Uterus (tissue), 4 donors: ENCODE results near the gene FEM1A. TPM values are rescaled to one million over a fixed set of nuclear protein-coding genes. Genes with fewer than 3 reads are reported as not detected.

ENCODE experiments used
- DNase-seq, 2 donors: peaks; one replicate each; pipeline ENCODE4 v3.0.0-alpha.2; 2019 to 2020
- H3K27ac ChIP-seq, 2 donors: fragments of 200-600 bp; sonication (generic); 1 replicate in 1 of 2; 2 replicates in 1 of 2; pipeline ENCODE4 v1.5.1; 2016 to 2018
- H3K27me3 ChIP-seq, 2 donors: fragments of 200-600 bp; sonication (generic); one replicate each; pipeline ENCODE4 v1.5.1; 2018 to 2019; ENCODE audit warnings: control low read depth in 1 of 2
- H3K36me3 ChIP-seq, 2 donors: fragments of 200-600 bp; sonication (generic); one replicate each; pipeline ENCODE4 v1.5.1; 2019; ENCODE audit warnings: control low read depth in 1 of 2
- H3K4me1 ChIP-seq, 2 donors: fragments of 200-600 bp; sonication (generic); one replicate each; pipeline ENCODE4 v1.5.1; 2018 to 2019; ENCODE audit warnings: control low read depth in 1 of 2
- H3K4me3 ChIP-seq, 2 donors: fragments of 200-600 bp; sonication (generic); 1 replicate in 1 of 2; 2 replicates in 1 of 2; pipeline ENCODE4 v1.5.1; 2018 to 2019; ENCODE audit warnings: mild to moderate bottlenecking in 1 of 2
- H3K9me3 ChIP-seq, 2 donors: fragments of 200-600 bp; sonication (generic); one replicate each; pipeline ENCODE4 v1.5.1; 2019; ENCODE audit warnings: control low read depth in 1 of 2
- CTCF ChIP-seq, 4 experiments: fragments of 200-600 bp in 2 of 4; fragments of 450-650 bp in 2 of 4; sonication (generic) in 2 of 4; IDR thresholded peaks; one replicate each; pipeline ENCODE4 v1.5.1; 2016 to 2019; ENCODE audit warnings: antibody characterized with exemption in 4 of 4, mild to moderate bottlenecking in 2 of 4, moderate library complexity in 1 of 4
- POLR2A ChIP-seq, 2 donors: fragments of 450-650 bp; IDR thresholded peaks; one replicate each; pipeline ENCODE4 v1.6.1; 2016; ENCODE audit warnings: antibody characterized with exemption in 2 of 2, mild to moderate bottlenecking in 1 of 2, moderate library complexity in 1 of 2
- intact Hi-C: fragments of 100-400 bp; cut with DNase I; formaldehyde crosslinking; loops from one replicate; pipeline ENCODE4 v1.15.1; 2023; ENCODE audit warnings: low total_unique reads
- total RNA-seq, 4 donors: library from RNA; depleted of rRNA in 3 of 4; stranded (reverse); fragments of >200 nt in 3 of 4; gene quantifications; one replicate each; pipeline versions ENCODE4 v1.1.0 to v1.2.4, GENCODE V29; 2014 to 2023
- donor health status: DM: yes; HTN: yes; CAD: no.

Gene FEM1A
- total RNA-seq, 4 donors from 2014 or later: 9.4 to 12.4 (median 10.6) TPM

DNA sequence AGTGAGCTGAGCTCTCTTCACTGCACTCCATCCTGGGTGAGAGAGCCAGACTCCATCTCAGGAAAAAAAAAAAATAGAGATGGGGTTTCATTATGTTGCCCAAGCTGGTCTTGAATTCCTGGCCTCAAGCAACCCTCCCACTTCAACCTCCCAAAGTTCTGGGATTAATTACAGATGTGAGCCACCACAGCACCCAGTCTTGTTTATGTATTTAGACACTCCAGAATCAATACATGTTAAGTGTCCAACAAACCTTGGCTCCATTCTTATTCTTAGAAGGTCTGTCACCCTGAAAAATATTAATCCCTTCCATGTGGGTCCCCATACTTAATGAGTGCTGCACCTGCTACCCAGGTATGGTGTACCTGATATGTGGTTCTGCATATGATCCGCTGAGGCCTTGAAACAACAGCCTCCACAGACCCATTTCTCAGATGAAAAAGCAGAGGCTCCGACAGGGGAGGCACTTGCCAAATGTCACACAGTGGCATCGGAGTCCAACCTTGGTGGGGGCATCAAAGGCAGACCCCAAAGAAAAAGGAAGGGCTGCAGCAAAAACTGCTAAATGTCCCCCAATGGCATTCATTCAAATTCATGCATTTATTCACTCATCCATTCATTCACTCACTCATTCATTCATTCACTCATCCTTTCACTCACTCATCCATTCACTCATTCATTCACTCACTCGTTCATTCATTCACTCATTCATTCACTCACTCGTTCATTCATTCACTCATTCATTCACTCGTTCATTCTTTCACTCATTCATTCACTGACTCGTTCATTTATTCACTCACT is 23.3 kb downstream of the FEM1A start:
- TF ChIP-seq CTCF (IDR thresholded peaks at IDR 0.05): no peak
- Histone ChIP-seq H3K4me1 (no peaks in the 10 kb centered on the region), H3K4me3 (no peak overlapping the region), H3K27me3 (no peaks in the 10 kb centered on the region), H3K36me3 (no peaks in the 10 kb centered on the region), H3K27ac (peak overlapping the region in 1 of 2 donors; percentile 30), H3K9me3 (no peaks in the 10 kb centered on the region)
- no peak for DNase-seq
- intact Hi-C loops: loop anchor here (5.0 kb wide), 1 partner anchor 217 kb away; no protein-coding TSS in a partner anchor

- no peaks in the 10 kb centered on the region for H3K27me3 ChIP-seq
- intact Hi-C loops: no loop called here
- no peak overlapping the region for H3K4me3 ChIP-seq
Measured at GRCh38 chr19:4815426-4816201, 24.1 kb downstream of the FEM1A start.

DNA sequence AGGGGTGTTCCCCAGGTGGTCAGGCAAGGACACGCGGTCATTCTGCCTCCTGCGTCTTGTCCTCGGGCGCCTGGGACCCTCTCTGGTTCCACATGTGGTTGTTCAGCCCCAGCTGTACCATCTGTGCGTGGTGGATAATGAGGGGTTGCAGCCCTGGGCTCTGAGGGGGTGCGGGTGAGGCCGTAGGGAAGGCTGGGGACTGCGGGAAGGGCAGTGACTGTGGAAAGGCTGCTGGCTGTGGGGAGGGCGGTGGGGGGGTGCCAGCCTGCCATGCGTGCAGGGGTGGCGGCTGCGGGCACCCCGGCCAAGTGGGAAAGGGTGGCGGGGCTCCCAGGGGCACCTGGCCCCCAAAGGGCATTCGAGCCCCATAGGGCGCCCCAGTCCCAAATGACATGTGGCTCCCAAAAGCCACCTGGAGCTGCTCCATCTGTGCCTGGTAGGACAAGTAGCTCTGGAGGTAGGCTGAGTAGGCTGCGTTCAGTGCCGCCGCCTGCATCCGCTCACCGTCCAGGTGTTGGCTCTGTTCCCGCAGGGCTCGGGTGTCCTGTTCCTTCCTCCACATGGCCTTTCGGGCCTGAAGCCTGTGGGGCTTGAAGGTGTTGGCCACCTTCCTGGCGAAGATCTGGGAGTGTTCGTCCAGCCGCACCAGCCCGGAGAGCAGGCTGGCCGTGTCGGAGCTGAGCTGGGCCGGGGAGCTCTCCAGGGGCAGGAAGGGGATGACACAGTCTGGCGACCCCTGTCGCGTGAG is 24.8 kb downstream of the FEM1A start:
- Histone ChIP-seq H3K36me3 (no peaks in the 10 kb centered on the region), H3K9me3 (no peaks in the 10 kb centered on the region), H3K27ac (no peak overlapping the region), H3K27me3 (no peaks in the 10 kb centered on the region), H3K4me1 (no peaks in the 10 kb centered on the region), H3K4me3 (no peak overlapping the region)
- DNase-seq: no peak
- TF ChIP-seq POLR2A (IDR thresholded peaks at IDR 0.05): no peak
- intact Hi-C loops: no loop called here

More at GRCh38 chr19:4815426-4816201, 24.1 kb downstream of the FEM1A start:
- TF ChIP-seq CTCF (IDR thresholded peaks at IDR 0.05): no peak
- no peak for TF ChIP-seq POLR2A (IDR thresholded peaks at IDR 0.05)
- Histone ChIP-seq H3K27ac (no peak overlapping the region), H3K9me3 (no peaks in the 10 kb centered on the region), H3K36me3 (no peaks in the 10 kb centered on the region), H3K4me1 (no peaks in the 10 kb centered on the region)
- DNase-seq: peak; percentile 84 to 90

DNA sequence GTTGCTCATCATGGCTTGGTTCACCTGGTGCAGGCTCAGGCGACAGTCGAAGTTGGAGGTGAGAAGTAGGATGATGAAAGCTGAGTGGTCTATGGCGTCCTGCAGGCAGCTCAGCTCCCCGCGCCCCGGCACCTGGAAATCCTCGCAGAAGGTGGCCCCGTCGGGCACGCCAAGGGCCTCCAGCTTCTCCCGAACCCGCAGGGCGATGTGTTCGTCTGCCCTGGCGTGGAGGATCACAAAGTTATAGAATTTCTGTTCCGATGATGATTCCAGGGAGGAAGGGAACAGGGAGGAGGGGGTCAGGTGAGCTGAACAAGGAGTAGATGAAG is 25.4 kb downstream of the FEM1A start:
- Histone ChIP-seq H3K27me3 (no peaks in the 10 kb centered on the region), H3K4me1 (no peaks in the 10 kb centered on the region), H3K4me3 (no peak overlapping the region), H3K27ac (no peak overlapping the region), H3K36me3 (no peaks in the 10 kb centered on the region), H3K9me3 (no peaks in the 10 kb centered on the region)
- DNase-seq: no peak
- intact Hi-C loops: no loop called here
- no peak for TF ChIP-seq CTCF (IDR thresholded peaks at IDR 0.05)
- TF ChIP-seq POLR2A (IDR thresholded peaks at IDR 0.05): no peak

- no peak overlapping the region for H3K4me3 ChIP-seq
- no peaks in the 10 kb centered on the region for H3K36me3 ChIP-seq
- H3K27ac ChIP-seq: no peak overlapping the region
- DNase-seq: no peak
- H3K4me1 ChIP-seq: no peaks in the 10 kb centered on the region
- TF ChIP-seq CTCF (IDR thresholded peaks at IDR 0.05) (no peak), POLR2A (IDR thresholded peaks at IDR 0.05) (no peak)
- intact Hi-C loops: no loop called here
- no peaks in the 10 kb centered on the region for H3K27me3 ChIP-seq
- H3K9me3 ChIP-seq: no peaks in the 10 kb centered on the region
Measured at GRCh38 chr19:4817467-4818277, 26.1 kb downstream of the FEM1A start.
